ENCODE measurements around the gene CFAP97D1. TPM values are rescaled to one million over a fixed set of nuclear protein-coding genes. Genes with fewer than 3 reads are reported as not detected.

CFAP97D1 gene
- total RNA-seq, 3 donors from 2014 or later (not counting 1 experiment from before 2014, with no cell fraction given) = not detected

DNA sequence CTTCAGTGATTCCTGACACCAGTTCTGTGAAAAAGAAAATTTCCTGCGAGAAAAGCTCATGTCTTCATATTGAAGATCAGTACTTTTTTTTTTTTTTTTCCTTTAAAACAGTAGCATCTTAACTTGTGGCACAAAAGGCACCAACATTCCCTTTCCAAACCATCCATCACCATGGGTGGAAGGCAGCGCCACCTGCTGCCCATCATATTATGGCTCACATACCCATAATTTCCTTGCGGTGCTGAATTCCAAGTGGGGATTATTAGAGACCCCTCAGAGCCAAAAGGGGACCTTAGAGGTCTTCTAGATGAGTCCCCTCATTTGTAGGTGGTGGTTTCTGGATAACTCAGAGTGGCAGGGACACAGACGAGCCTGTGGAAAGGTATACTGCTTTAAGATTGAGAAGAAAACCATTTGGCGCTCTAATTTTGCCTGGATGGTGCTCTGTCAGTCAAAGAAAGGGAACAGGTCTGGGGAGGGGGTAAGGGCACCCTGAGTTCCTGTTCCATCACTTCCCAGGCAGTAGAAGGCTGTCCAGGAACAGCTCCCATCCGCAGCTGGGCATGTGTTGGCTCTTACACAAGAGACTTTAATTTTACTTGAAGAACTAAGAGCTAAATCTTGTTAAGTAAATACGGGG is 13.7 kb upstream of the CFAP97D1 start:
- no peaks in the 10 kb centered on the region for H3K27me3 ChIP-seq (ENCODE audit: control insufficient read depth, insufficient read depth, low read length)
- H3K27me3 Mint-ChIP-seq (ENCODE audit: low read depth in 2 of 2) = peaks cover 7 to 10% of the 10 kb centered on the region in 2 donors
- no peaks in the 10 kb centered on the region for H3K36me3 Mint-ChIP-seq
- intact Hi-C loops (cut with micrococcal nuclease) = no loop called here
- no peak overlapping the region for H3K4me3 Mint-ChIP-seq
- no peaks in the 10 kb centered on the region for H3K9me3 Mint-ChIP-seq
- no peaks in the 10 kb centered on the region for H3K4me1 ChIP-seq (ENCODE audit: control insufficient read depth, insufficient read depth, low read length)
- no peak overlapping the region for H3K4me3 ChIP-seq (ENCODE audit: low read length)
- H3K9me3 ChIP-seq (ENCODE audit: control insufficient read depth, insufficient read depth, low read length) = no peaks in the 10 kb centered on the region
- TF ChIP-seq, protein P1, sequence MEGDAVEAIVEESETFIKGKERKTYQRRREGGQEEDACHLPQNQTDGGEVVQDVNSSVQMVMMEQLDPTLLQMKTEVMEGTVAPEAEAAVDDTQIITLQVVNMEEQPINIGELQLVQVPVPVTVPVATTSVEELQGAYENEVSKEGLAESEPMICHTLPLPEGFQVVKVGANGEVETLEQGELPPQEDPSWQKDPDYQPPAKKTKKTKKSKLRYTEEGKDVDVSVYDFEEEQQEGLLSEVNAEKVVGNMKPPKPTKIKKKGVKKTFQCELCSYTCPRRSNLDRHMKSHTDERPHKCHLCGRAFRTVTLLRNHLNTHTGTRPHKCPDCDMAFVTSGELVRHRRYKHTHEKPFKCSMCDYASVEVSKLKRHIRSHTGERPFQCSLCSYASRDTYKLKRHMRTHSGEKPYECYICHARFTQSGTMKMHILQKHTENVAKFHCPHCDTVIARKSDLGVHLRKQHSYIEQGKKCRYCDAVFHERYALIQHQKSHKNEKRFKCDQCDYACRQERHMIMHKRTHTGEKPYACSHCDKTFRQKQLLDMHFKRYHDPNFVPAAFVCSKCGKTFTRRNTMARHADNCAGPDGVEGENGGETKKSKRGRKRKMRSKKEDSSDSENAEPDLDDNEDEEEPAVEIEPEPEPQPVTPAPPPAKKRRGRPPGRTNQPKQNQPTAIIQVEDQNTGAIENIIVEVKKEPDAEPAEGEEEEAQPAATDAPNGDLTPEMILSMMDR (IDR thresholded peaks at IDR 0.05) = peak; percentile 82
- H3K36me3 ChIP-seq (ENCODE audit: control insufficient read depth, insufficient read depth, low read length) = no peaks in the 10 kb centered on the region
- 68% methylated on average over 6 of the region's 7 CpGs for WGBS (ENCODE audit: insufficient coverage)
- peak; percentile 39 to 78 for DNase-seq
- H3K27ac Mint-ChIP-seq = no peak overlapping the region
- ATAC-seq = peak in 1 of 3 donors; percentile 43
- no peaks in the 10 kb centered on the region for H3K4me1 Mint-ChIP-seq
- no peak overlapping the region for H3K27ac ChIP-seq (ENCODE audit: low read length)

- Mint-ChIP-seq H3K36me3 (no peaks in the 10 kb centered on the region), H3K27ac (no peak overlapping the region)
- intact Hi-C loops (cut with micrococcal nuclease) = no loop called here
Measured at GRCh38 chr17:43767053-43767712, 13.1 kb upstream of the CFAP97D1 start.

GRCh38 chr17:43767713-43768059 is 12.5 kb upstream of the CFAP97D1 start:
- Mint-ChIP-seq H3K9me3 (no peaks in the 10 kb centered on the region), H3K27me3 (ENCODE audit: low read depth in 2 of 2) (peaks cover 4 to 10% of the 10 kb centered on the region in 2 donors), H3K4me1 (peaks cover 0 to 5% of the 10 kb centered on the region in 2 donors), H3K36me3 (no peaks in the 10 kb centered on the region), H3K4me3 (no peak overlapping the region), H3K27ac (no peak overlapping the region)
- ATAC-seq (no peak), DNase-seq (no peak)
- intact Hi-C loops (cut with micrococcal nuclease) = no loop called here
- no peak overlapping the region for H3K4me3 ChIP-seq (ENCODE audit: low read length)
- WGBS (ENCODE audit: insufficient coverage) = 88% methylated on average over 5 of the region's 5 CpGs
- H3K9me3 ChIP-seq (ENCODE audit: control insufficient read depth, insufficient read depth, low read length) = no peaks in the 10 kb centered on the region
- peaks cover 6% of the 10 kb centered on the region for H3K4me1 ChIP-seq (ENCODE audit: control insufficient read depth, insufficient read depth, low read length)
- H3K36me3 ChIP-seq (ENCODE audit: control insufficient read depth, insufficient read depth, low read length) = no peaks in the 10 kb centered on the region
- H3K27me3 ChIP-seq (ENCODE audit: control insufficient read depth, insufficient read depth, low read length) = no peaks in the 10 kb centered on the region
- TF ChIP-seq, protein P1 (IDR thresholded peaks at IDR 0.05) = no peak
- H3K27ac ChIP-seq (ENCODE audit: low read length) = no peak overlapping the region

More at GRCh38 chr17:43767053-43767712, 13.1 kb upstream of the CFAP97D1 start:
- no peak overlapping the region for H3K4me3 Mint-ChIP-seq
- Histone ChIP-seq H3K36me3 (ENCODE audit: control insufficient read depth, insufficient read depth, low read length) (no peaks in the 10 kb centered on the region), H3K27me3 (ENCODE audit: control insufficient read depth, insufficient read depth, low read length) (no peaks in the 10 kb centered on the region), H3K4me1 (ENCODE audit: control insufficient read depth, insufficient read depth, low read length) (peaks cover under 1% of the 10 kb centered on the region), H3K4me3 (ENCODE audit: low read length) (no peak overlapping the region), H3K9me3 (ENCODE audit: control insufficient read depth, insufficient read depth, low read length) (no peaks in the 10 kb centered on the region), H3K27ac (ENCODE audit: low read length) (no peak overlapping the region)
- no peaks in the 10 kb centered on the region for H3K9me3 Mint-ChIP-seq
- DNase-seq = no peak
- WGBS (ENCODE audit: insufficient coverage) = 91% methylated on average over 6 of the region's 6 CpGs
- peaks cover 4 to 10% of the 10 kb centered on the region in 2 donors for H3K27me3 Mint-ChIP-seq (ENCODE audit: low read depth in 2 of 2)
- TF ChIP-seq, protein P1 (IDR thresholded peaks at IDR 0.05) = no peak
- peaks cover 0 to under 1% of the 10 kb centered on the region in 2 donors for H3K4me1 Mint-ChIP-seq
- ATAC-seq = no peak
